GM12892 (cell line): Measurements from ENCODE around the gene LAIR1.
"Not testable (repeated sequence)": the region's sequence is repeated elsewhere in the genome, so short reads cannot be mapped to it uniquely, and the experiment has no call there.

Experiments used
- DNase-seq: peaks from one replicate; pipeline ENCODE4 v3.0.0; 2011; ENCODE audit not compliant: insufficient read length
- FAIRE-seq: peaks from 2 replicates; lab custom pipeline; 2011; peaks lifted over from hg19 to GRCh38; lab: Jason Lieb, UNC
- POLR2A ChIP-seq: IDR thresholded peaks from 2 replicates; pipeline ENCODE4 v1.6.1; 2011; ENCODE audit warnings: low read depth, low read length, control low read depth
- POLR2AphosphoS5 ChIP-seq: IDR thresholded peaks from 2 replicates; pipeline ENCODE4 v1.6.1; 2011; ENCODE audit warnings: low read depth, low read length, control low read depth
- TAF1 ChIP-seq: IDR thresholded peaks from 2 replicates; pipeline ENCODE4 v1.6.1; 2011; ENCODE audit warnings: low read depth, mild to moderate bottlenecking, control low read depth, low read length, borderline replicate concordance

LAIR1 gene

GRCh38 chr19:54329476-54330165 lies 35.1 kb downstream of the LAIR1 start:
- TF ChIP-seq TAF1 (no peak), POLR2AphosphoS5 (no peak), POLR2A (no peak)
- FAIRE-seq: no peak
- DNase-seq: no peak

GRCh38 chr19:54328781-54329180 lies 36.0 kb downstream of the LAIR1 start:
- not testable (repeated sequence) for FAIRE-seq, DNase-seq

GRCh38 chr19:54325631-54326030 lies 39.1 kb downstream of the LAIR1 start:
- DNase-seq: no peak
- no peak for FAIRE-seq
- TF ChIP-seq POLR2A (no peak), TAF1 (no peak), POLR2AphosphoS5 (no peak)

GRCh38 chr19:54325194-54325621 lies 39.5 kb downstream of the LAIR1 start:
- TF ChIP-seq POLR2A (no peak), POLR2AphosphoS5 (no peak), TAF1 (no peak)
- no peak for DNase-seq
- peak; percentile 76 for FAIRE-seq

- DNase-seq: no peak
- no peak for FAIRE-seq
- TF ChIP-seq POLR2AphosphoS5: no peak
- no peak for TF ChIP-seq TAF1
- TF ChIP-seq POLR2A: no peak
Observed at GRCh38 chr19:54324071-54324470, 40.7 kb downstream of the LAIR1 start.

- not testable (repeated sequence) for FAIRE-seq, DNase-seq
Observed at GRCh38 chr19:54322934-54323333, 41.8 kb downstream of the LAIR1 start.

GRCh38 chr19:54322295-54322694 lies 42.4 kb downstream of the LAIR1 start:
- not testable (repeated sequence) for DNase-seq, FAIRE-seq

- TF ChIP-seq POLR2A (no peak), POLR2AphosphoS5 (no peak), TAF1 (no peak)
- DNase-seq (no peak), FAIRE-seq (no peak)
Observed at GRCh38 chr19:54319892-54320670, 44.6 kb downstream of the LAIR1 start.

- DNase-seq (no peak), FAIRE-seq (no peak)
- TF ChIP-seq TAF1 (no peak), POLR2A (no peak), POLR2AphosphoS5 (no peak)
Observed at GRCh38 chr19:54319049-54319448, 45.7 kb downstream of the LAIR1 start.

- DNase-seq (no peak), FAIRE-seq (no peak)
- TF ChIP-seq POLR2A (no peak), POLR2AphosphoS5 (no peak), TAF1 (no peak)
Observed at GRCh38 chr19:54317965-54318240, 46.8 kb downstream of the LAIR1 start.

GRCh38 chr19:54317108-54317964 lies 47.4 kb downstream of the LAIR1 start:
- TF ChIP-seq POLR2A: no peak
- TF ChIP-seq TAF1: no peak
- FAIRE-seq (no peak), DNase-seq (no peak)

- DNase-seq: no peak
- no peak for FAIRE-seq
- TF ChIP-seq TAF1 (no peak), POLR2A (no peak)
Observed at GRCh38 chr19:54316746-54317107, 48.0 kb downstream of the LAIR1 start.

GRCh38 chr19:54315956-54316355 lies 48.8 kb downstream of the LAIR1 start:
- FAIRE-seq (no peak), DNase-seq (no peak)
- TF ChIP-seq POLR2A: no peak
- no peak for TF ChIP-seq POLR2AphosphoS5
- no peak for TF ChIP-seq TAF1
